GM18867 (cell line): ENCODE data around the gene IL36RN.
"Not testable (repeated sequence)": the region's sequence is repeated elsewhere in the genome, so short reads cannot be mapped to it uniquely, and the experiment has no call there.

ENCODE experiments used
- ATAC-seq: cut with Tn5 transposase; IDR thresholded peaks from one replicate; pipeline ENCODE4 v1.9.1; 2021; ENCODE audit warnings: mild to moderate bottlenecking, moderate library complexity; ENCODE audit not compliant: unreplicated experiment

IL36RN gene

DNA sequence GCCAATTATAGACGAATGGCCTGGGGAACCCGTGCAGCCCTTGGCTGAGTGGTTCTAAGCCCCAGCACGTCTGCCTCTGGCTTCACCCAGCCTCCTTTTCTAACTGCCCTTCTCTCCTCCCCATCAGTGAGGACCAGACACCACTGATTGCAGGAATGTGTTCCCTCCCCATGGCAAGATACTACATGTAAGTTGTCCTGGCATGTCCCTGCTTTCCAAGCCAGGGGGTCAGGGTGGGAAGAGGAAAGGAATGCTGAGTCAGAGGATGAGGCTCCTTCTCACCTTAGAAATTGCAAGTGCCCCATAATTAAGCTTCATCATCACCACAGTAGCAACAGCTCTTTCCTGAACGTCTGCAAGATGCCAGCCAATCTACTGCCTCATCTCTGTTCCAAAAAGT, 13.6 kb downstream of the IL36RN start:
- ATAC-seq: no peak

DNA sequence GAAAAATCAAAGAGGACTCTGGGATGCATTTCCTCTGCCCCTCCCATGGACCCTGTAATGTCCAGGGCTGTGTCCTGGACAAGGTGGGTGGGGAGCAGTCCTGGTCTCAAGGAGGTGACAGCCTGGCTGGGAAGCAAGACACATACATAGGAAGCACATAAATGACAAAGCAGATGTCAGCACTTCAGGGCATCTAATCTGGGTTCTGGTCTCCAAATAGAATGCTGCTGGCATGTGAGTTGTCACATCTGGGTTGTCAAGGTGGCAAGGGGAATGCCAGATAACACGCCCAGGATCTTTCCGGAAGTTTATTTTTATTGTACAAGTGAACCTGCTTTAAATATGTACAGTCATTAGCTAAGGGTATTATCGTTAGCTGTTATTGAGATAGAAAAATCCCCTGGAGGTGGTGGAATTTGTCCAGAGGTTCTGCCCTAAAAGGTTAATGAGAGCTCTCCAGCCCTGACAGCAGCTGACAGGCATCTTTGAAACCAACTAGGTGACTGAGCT, 14.4 kb downstream of the IL36RN start:
- no peak for ATAC-seq

DNA sequence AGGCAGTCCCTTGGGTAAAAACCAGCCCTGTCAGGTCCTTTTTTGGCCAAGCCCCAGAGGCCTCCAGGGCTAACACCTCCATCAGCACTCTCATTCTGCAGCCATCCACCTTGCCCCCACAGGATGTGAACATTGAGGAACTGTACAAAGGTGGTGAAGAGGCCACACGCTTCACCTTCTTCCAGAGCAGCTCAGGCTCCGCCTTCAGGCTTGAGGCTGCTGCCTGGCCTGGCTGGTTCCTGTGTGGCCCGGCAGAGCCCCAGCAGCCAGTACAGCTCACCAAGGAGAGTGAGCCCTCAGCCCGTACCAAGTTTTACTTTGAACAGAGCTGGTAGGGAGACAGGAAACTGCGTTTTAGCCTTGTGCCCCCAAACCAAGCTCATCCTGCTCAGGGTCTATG, 16.0 kb downstream of the IL36RN start:
- ATAC-seq: no peak

DNA sequence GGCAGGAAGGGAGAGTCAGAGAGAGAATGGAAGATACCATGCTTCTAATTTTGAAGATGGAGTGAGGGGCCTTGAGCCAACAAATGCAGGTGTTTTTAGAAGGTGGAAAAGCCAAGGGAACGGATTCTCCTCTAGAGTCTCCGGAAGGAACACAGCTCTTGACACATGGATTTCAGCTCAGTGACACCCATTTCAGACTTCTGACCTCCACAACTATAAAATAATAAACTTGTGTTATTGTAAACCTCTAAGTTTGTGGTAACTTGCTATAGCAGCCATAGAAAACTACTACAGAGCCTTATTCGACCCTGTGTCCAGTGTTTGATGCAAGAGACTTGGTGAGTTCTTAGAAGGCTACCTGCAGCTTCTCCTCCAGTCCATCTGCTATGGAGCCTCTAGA, 16.6 kb downstream of the IL36RN start:
- no peak for ATAC-seq

DNA sequence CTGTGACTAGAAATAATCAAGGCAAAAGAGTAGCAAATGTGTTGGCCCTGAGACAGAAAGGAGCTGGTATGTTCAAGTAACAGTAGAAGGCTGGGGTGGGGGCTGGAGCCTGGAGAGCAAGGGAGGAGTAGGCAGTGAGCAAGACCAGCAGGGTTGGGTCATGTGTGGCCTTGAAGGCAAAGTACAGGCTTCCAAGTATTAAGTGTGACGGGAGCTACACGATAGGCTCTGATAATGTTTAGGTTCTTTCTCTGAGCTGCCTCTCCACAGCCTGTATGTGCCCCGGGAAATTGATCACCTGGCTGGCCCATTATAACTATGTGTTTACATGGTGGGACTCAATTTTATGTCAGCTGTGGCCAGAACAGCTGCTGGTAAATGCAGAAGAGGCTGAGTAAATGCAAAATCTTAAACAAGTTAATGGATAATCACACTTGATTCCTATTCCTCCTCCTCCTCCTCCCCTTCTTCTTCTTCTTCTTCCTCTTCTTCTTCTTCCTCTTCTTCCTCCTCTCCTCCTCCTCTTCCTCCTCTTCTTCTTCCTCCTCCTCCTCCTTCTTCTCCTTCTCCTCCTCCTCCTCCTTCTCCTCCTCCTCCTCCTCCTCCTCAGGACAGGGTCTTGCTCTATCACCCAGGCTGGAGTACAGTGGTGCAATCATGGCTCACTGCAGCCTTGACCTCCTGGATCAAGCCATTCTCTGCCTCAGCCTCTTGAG, 18.1 kb downstream of the IL36RN start:
- ATAC-seq: no peak

DNA sequence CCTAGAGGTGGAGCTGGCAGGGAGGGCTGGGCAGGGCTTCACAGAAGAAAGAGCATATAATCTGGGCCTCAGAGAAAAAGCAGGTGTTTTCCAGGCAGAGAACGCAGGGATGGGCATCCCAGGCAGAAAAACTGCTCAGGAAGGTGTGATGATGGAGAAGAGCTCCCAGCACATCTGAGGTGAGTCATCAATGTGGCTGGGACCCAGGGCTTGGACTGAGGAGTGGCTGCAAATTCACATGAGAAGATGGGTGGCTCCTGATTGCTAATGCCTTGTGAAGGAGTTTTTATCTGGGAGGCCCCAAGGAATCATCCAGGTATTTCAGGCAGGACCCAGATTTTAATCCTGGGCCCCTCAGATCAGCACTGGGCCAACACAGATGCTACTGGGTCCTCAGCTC, 18.9 kb downstream of the IL36RN start:
- no peak for ATAC-seq

DNA sequence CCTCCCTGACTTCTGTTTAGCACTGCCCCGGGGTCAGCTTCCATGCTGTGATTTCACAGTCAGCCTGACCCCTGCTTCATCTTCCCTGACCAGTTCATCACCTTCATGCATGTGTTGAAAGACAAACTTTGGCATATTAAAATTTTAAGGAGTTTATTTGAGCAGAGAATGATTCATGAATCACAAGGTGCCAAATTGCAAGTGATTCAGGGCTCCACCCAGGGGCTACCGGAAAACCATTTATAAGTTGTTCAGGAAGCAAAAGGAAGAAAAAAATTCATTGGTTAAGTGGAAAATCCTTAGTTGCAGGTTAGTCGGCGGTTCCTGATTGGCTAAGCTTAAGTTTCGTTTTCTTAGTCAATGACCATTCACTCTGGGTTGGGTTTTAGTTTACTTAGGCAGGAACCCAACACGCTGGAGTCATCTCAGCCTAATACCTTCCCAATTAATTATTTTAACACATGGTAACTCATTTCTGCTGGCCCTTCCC, 19.4 kb downstream of the IL36RN start:
- ATAC-seq: no peak

DNA sequence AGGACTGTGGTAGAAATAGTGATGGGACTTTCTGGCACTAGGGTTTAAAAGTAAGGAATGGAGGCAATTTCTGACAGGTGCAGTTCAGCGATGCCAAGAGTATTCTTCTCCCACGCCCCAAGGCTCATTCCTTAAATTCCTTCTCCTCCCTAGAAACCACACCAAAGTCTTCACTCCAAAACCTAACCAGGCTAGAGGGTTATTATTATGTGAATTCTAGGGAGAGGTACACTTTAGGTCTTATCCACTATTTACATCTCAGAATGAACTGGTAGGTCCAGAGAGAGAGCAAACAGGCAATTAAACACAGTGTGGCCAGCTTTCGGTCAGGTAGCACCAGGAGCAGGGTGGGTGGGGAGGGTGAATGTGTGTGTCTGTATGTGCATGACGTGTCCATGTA, 20.1 kb downstream of the IL36RN start:
- no peak for ATAC-seq

DNA sequence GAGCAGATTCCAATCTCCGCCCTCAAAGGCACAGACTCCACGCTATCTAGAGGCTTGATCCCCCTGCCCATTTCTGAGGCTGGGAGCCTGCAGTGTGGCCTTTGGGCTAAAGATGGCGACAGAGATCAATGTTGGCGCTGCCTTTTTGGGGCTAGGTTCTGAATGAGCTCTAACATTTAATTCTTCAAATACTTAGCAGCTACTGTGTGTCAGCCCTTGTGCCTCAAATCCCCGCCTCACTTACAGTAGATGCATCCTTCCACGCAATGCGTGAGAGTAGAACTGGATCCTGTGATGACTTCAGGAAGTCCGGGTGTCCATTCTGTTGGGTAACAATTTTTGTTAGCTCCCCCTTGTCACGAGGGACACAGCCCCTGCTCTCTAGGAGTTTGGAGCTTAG, 21.1 kb downstream of the IL36RN start:
- ATAC-seq: peak; percentile 62

DNA sequence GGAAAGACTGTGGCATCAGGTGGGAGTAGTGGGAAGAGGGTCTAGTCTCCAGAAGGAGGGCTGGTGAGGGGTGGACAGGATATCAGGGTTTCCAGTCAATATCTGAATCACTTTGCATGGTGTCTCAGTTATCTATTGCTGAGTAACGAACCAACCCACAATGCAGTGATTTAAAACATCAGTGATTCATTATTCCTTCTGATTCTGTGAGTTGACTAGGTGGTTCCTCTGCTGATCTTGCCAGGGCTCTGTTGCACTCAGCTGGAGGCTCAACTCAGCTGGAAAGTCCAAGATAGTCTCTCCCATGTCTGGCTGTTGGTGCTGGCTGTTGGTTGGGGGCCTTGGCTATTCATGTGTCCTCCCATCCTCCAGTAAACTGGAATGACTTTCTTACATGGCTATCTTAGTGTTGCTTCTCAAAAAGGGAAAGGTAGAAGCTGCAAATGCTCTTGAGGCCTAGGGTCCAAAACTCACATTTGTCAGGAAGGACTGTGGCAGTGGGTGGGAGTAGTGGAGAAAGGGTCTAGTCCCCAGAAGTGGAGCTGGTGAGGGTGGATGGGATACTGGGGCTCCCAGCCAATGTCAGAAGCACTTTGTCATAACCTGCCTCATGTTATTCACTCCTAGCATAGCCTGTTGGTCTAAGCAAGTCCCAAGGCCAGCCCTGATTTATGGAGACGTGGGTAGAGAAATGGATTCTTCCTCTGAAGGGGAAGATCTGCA, 22.7 kb downstream of the IL36RN start:
- ATAC-seq: no peak

DNA sequence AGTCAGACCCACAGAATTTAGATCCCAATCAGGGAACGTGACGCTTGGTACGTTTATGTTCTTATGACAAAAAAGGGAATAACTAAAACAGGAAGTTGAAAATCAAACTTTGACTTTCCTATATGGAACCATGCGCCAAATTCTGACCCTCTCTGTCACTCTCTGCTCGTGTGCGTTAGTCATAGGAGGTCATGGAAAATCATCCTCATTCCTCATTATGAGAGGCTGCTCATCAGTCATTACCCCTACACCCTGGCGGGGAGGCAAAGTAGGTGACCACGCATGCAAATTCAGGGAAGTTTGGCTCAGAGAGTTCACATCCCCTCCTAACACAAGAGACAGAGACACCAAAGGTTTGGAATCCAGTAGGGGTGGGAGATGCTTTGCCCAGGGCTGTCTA, 24.3 kb downstream of the IL36RN start:
- ATAC-seq: no peak

DNA sequence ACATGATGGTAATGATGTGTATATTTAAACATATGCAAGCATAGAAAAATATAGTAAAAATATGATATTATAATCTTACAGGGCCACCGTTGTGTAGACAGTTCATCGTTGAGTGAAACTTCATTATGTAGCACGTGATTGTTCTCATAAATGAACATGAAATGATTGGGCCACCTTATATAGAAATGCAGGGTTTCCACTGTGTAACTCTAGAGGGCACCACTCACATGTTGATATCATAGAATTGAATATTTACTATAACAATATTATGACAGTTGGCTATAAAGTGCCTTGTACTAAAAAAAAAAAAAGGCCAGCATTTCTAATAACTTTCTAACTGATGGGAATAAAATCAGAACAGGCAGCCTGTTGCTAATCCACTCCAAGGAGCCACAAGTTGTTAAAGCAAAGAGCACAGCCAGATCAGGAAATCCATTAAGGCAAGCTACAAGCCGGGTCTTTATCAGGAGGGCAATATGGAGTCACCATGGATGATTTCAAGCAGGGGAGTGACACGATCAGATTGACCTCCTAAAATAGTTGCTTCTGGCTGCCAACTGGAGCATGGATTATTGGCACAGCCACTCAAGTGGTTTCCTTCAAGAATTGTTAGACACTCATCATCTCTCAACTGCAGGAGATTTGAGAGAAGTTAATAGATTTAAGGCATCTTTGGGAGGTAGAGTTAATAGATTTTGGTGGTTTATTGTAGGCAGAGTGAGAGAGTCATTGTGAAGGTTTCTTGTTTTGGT, 25.4 kb downstream of the IL36RN start:
- no peak for ATAC-seq

DNA sequence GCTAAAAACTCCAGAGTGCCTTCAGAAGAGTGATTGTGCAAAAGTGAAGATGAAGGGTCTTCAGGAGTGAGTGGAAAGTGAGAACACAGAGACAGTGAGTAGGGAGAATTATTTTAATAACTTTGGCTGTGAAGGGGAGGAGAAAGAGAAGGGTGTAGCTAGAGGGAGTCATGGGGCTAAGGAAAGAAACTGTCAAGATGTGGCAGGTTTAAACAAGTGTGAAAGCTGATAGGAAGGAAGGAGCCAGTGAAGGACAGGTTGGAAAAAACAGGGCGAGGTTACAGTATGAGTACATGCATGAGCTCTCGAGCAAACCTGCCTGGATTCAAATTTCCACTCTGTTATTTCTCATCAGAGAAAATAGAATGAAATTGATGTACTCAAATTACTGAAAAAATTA, 26.5 kb downstream of the IL36RN start:
- ATAC-seq: no peak

DNA sequence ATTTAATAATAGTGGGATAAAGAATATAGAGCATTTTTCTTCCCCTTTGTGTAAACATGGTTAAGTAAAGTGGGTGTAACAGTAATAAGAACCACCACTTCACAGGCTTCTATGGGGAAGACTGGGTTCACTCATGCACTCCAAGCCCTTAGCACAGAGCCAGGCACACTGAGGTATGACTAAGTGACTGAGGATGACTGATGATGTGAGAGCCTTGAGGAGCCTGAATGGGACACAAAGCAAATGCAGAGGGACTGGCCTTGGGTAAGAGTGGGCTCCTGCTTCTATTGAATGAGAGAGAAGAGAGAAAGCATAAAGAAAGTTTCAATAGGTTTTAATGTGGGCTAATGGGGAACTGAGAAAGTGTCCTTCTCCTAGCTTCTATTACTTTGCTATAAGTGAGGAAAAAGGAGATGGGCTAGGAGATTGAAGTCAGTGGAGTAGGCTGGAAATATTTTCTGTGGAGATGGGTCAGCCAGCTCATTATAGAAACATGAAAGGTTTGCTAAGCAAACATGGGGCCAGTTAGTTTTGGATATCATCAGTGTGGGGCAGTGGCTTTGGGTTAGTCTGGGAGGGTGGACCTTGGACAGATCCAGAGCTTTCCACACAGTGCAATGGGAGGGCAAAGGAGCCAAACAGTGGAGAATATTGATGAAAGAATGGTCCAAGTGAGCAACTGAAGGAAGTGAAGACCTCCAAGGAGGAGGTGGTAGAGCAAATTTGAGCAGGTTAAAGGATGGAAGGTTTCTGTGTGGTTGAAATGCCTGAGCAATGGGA, 29.4 kb downstream of the IL36RN start:
- no peak for ATAC-seq

DNA sequence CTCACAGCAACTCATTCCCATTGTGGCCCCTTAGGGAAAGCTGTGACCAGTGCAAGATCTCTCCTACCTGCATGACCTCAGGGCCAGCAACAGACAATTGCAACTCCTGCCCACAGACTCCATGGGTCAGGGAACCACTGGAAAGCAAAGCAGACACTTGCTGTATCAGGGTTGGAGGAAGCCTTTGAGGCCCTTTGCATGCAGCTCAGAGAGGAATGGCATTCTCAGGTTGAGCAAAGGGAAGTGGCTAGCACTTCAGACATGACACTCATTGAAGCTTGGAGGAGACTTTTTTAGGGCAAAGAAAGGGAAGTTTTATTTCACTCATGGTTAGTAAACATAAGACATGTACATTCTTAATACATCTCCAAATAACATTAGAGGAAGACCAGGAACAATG, 30.9 kb downstream of the IL36RN start:
- ATAC-seq: no peak

DNA sequence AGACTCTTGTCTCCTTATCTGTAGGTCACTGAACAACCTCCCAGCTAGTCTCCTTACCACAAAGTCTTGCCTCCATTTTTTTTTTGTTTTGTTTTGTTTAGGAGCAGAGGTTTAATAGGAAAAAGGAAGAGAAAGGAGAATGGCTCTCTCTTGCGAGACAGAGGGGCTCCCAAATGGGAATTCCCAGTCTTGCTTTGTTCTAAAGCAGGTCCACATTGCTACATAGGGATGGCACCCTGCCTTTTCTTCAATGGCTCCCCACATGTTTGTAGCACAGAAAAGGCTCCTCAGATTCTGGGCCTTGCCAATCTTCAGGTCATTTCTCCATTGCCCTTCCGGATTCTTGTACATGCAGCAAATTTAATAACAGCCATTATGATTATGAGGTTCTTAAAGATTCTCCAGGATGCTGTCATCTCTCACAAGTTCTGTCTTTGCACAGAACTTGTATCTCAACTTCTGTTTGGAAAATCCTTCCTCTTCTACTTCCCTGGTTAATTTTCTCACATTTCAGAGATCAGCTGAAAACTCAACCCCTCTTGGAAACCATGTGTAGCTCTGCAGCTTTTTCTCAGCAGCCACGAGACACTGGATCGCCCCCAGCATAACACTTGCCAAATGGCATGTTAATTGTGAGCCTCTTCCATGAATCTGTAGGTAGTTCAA, 32.4 kb downstream of the IL36RN start:
- ATAC-seq: no peak

DNA sequence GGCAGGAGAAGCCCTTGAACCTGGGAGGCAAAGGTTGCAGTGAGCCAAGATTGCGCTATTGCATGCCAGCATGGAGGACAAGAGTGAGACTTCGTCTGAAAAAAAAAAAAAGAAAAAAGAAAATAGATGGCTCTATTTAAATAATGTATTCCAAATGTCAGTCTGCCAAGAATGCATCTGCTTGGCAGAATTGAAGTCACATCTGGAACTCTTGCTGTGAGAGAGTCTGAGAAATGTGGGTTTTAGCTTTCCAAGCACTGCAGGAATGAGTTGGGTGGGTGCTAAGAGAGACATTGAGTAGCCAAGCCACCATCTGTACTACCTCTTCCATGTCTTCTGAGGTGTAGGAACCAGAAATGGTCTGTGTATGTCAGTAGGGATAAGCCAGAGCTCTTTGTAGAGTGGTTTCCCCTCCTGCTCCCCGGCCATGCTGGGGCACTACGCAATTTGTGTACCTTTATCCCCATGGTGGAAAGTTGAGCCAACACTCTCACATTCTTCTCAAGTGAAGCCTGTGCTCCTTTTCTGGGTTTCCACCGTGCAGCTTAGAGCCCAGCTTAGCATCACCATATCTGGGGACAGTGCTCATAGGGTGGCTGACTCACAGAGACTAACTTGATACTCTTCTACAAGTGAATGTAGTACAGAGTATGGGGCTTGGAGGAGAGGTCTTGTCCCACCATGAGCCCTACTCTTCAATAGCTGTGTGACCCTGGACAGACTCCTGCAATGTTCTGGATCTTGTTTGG, 34.0 kb downstream of the IL36RN start:
- ATAC-seq: no peak

DNA sequence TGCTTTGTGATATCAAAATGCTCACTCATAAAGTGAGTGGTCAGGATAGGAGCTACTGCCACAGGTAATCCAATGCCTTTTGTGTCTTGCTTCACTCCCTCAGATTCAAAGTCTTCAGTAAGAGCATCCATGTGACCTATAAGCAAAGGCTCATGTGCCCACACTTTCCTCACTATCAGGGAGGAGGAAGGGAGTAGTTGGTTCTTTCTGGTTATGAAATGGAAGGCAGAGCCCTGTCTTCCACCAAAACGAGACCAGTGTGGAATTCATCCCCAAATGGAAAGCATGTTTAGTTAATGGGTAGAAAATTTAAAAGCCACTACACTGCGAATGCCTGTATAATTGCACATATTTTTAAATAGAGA, 34.6 kb downstream of the IL36RN start:
- ATAC-seq: no peak

DNA sequence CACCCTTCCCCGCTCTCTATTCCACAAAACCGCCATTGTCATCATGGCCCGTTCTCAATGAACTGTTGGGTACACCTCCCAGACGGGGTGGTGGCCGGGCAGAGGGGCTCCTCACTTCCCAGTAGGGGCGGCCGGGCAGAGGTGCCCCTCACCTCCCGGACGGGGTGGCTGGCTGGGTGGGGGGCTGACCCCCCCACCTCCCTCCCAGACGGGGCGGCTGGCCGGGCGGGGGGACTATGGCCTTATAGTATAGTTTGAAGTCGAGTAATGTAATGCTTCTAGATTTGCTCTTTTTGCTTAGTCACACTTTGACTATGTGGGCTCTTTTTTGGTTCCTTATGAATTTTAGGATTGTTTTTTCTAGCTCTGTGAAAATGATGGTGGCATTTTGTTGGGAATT, 37.3 kb downstream of the IL36RN start:
- ATAC-seq: not testable (repeated sequence)
